ENCODE results near the gene ZRANB3.

ZRANB3 gene

DNA sequence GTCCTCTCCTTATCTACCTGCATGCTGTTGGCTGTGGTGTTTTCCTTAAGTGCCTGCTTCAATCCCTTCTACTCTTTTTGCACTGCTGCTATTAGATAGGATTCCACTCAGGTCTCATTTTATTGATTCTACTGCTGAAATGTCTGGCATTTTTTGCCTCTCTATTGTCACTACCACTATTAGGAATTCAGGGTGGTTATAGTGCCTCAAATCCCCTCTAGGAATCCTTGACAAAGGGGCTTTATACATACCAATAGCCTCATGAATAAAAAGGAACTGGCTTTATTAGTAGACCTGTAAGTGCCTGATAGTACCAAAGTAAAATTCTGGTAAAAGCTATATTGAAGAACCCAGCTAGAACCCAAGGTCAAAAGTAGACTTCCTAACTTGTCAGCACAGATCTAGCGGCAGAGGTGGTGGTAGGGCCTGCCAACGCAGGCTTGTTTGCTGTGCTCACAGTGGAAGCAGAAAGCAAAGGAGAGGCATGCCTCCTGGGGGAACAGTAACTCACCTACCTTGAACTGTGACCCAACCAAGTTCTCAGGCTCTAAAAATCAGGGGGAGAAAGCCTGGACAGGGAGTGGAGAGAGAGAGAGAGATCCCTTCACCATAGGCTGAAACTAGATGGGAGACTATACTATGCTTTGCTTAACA is 278.1 kb downstream of the ZRANB3 start:
- no peak for DNase-seq (ENCODE audit: low read depth in 2 of 2)

GRCh38 chr2:135248611-135249010 is 282.4 kb downstream of the ZRANB3 start:
- DNase-seq (ENCODE audit: low read depth in 2 of 2), result no peak

- no peak for DNase-seq (ENCODE audit: low read depth in 2 of 2)
These were observed 284.2 kb downstream of the ZRANB3 start for GRCh38 chr2:135246711-135247270.

DNA sequence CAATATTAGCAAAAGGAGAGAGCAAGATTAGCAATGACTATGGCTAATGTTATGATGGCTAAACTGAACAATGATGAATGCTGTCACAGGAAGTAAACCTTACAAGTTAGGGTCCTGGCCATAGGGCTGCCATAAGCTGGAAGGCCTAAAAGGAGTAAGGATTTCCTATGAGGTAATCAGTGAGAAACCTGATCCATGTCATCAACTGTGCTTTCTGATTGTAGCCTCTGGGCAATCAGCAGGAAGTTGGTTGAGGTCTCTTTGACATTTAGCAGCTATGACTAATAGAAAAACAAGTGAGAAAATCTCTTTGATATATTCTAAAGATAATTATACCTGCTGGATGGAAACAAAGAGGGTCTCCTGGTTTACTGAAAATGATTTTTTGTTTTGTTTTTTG is 285.9 kb downstream of the ZRANB3 start:
- DNase-seq (ENCODE audit: low read depth in 2 of 2), result no peak

- DNase-seq (ENCODE audit: low read depth in 2 of 2), result no peak
These were observed 292.4 kb downstream of the ZRANB3 start for GRCh38 chr2:135238651-135239050.

- DNase-seq (ENCODE audit: low read depth in 2 of 2), result no peak
These were observed 300.9 kb downstream of the ZRANB3 start for GRCh38 chr2:135230150-135230549.

GRCh38 chr2:135227386-135227785 is 303.6 kb downstream of the ZRANB3 start:
- no peak for DNase-seq (ENCODE audit: low read depth in 2 of 2)

GRCh38 chr2:135226961-135227360 is 304.1 kb downstream of the ZRANB3 start:
- no peak for DNase-seq (ENCODE audit: low read depth in 2 of 2)

DNA sequence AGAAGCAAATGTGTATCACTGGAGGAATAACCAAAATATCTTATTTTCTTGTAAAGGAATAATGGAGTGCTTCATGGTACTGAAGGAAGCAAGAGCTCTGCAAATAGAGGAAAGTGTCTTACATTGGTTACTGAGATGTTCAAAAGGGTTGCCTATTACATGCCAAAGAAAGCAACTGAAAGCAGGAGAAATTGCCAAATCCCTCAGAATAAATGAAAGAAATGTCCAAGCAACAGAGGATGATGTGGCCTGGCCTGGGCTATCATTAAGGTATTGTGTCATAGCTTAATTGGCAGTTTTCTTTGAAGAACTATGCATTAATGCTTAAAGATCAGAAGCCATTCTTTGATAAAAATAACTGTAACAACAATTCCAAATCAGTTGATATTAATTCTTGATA is 305.2 kb downstream of the ZRANB3 start:
- no peak for DNase-seq (ENCODE audit: low read depth in 2 of 2)

GRCh38 chr2:135219226-135219625 is 311.8 kb downstream of the ZRANB3 start:
- DNase-seq (ENCODE audit: low read depth in 2 of 2), result no peak

GRCh38 chr2:135218426-135218825 is 312.6 kb downstream of the ZRANB3 start:
- DNase-seq (ENCODE audit: low read depth in 2 of 2), result no peak

DNA sequence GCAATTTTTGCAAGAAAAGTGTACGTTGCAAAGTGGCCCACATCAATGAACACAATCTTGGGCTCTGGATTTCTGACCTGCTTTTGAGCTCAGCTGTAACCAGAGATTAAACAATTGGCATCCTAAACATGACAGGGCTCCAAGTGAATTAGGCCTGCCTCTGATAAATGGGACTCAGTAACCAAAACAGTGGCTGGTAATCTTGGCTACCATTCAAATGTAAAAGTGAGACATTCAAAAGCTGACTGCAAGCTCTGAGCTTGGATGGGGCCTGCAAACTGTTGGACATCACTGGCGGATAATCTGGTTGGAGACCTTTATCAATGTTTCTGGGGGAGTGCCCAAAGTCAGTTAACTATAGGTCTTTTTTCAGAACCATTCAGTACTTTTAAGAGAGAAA is 318.3 kb downstream of the ZRANB3 start:
- no peak for DNase-seq (ENCODE audit: low read depth in 2 of 2)

- no peak for DNase-seq (ENCODE audit: low read depth in 2 of 2)
These were observed 323.0 kb downstream of the ZRANB3 start for GRCh38 chr2:135208016-135208415.

- DNase-seq (ENCODE audit: low read depth in 2 of 2), result no peak
These were observed 327.1 kb downstream of the ZRANB3 start for GRCh38 chr2:135203944-135204343.

- no peak for DNase-seq (ENCODE audit: low read depth in 2 of 2)
These were observed 328.3 kb downstream of the ZRANB3 start for GRCh38 chr2:135202751-135203150.

- DNase-seq (ENCODE audit: low read depth in 2 of 2), result no peak
These were observed 332.5 kb downstream of the ZRANB3 start for GRCh38 chr2:135198481-135198880.

DNA sequence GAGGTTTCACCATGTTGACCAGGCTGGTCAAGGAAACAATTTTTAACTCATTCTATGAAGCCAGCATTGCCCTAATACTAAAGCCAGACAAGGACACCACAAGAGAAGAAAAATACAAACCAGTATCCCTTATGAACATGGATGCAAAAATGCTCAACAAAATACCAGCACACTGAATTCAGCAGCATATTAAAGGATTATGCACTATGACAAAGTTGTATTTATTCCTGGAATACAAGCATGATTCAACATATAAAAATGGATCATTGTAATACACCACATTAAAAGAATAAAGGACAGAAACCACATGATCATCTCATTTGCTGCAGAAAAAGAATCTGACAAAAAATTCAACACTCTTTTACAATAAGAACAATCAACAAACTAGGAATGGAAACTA is 340.2 kb downstream of the ZRANB3 start:
- no peak for DNase-seq (ENCODE audit: low read depth in 2 of 2)

GRCh38 chr2:135189148-135189547 is 341.9 kb downstream of the ZRANB3 start:
- no peak for DNase-seq (ENCODE audit: low read depth in 2 of 2)

GRCh38 chr2:135187270-135187669 is 343.7 kb downstream of the ZRANB3 start:
- no peak for DNase-seq (ENCODE audit: low read depth in 2 of 2)

DNA sequence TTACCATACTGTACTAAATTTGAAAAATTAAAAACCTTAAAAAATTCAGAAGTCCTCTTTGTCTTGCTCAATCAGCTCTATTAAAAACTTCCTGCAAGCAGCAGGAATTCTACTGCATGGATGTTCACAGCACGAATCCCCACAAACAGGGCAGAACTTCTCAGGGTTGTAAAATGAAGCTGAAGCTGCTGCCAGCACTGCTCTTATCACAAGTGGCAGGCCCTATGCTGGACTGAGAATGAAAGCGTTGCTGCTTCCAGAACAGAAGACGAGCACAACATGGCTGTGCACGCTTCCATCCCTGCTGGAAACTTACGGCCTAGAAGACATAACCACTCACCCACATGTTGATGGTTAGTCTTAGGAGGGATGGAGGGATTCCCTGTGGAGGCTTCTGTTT is 345.0 kb downstream of the ZRANB3 start:
- no peak for DNase-seq (ENCODE audit: low read depth in 2 of 2)

DNA sequence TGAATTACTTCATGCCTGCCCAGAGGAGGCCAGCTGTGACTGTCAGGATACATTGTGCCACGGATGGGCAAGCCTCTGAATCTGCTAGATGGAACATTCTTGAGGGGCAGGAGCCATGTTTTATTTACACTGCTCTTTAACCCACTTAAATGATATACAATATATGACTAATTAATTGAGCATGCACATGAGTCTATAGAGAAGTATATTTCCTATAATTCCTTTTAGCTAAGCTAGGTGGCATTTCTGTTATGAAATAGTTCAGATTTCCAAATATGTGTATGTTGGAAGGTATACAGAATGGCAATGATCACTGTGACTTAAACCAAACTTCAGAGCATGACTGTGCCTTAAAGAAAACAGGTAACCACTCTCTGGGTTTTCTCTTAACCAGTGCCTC is 347.2 kb downstream of the ZRANB3 start:
- no peak for DNase-seq (ENCODE audit: low read depth in 2 of 2)

- DNase-seq (ENCODE audit: low read depth in 2 of 2), result no peak
These were observed 348.4 kb downstream of the ZRANB3 start for GRCh38 chr2:135182601-135183000.

- no peak for DNase-seq (ENCODE audit: low read depth in 2 of 2)
These were observed 348.8 kb downstream of the ZRANB3 start for GRCh38 chr2:135182190-135182589.

GRCh38 chr2:135179689-135180088 is 351.3 kb downstream of the ZRANB3 start:
- DNase-seq (ENCODE audit: low read depth in 2 of 2), result no peak
